ENCODE measurements around the gene PCDHB1.
"Not testable (repeated sequence)": the region's sequence is repeated elsewhere in the genome, so short reads cannot be mapped to it uniquely, and the experiment has no call there.

PCDHB1 gene

GRCh38 chr5:141084487-141084989 lies 33.4 kb downstream of the PCDHB1 start:
- DNase-seq = no peak

- DNase-seq = no peak
Measured at GRCh38 chr5:141094481-141095262, 43.5 kb downstream of the PCDHB1 start, which contains the start of gene PCDHB2. TSS of gene PCDHB2 (plus strand) at chr5:141094615. CDS start at chr5:141094791, 176 bp downstream.

GRCh38 chr5:141095263-141095641 lies 44.1 kb downstream of the PCDHB1 start:
- no peak for DNase-seq

DNA sequence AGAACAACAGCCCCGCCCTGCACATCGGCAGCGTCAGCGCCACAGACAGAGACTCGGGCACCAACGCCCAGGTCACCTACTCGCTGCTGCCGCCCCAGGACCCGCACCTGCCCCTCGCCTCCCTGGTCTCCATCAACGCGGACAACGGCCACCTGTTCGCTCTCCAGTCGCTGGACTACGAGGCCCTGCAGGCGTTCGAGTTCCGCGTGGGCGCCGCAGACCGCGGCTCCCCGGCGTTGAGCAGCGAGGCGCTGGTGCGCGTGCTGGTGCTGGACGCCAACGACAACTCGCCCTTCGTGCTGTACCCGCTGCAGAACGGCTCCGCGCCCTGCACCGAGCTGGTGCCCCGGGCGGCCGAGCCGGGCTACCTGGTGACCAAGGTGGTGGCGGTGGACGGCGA lies 45.0 kb downstream of the PCDHB1 start:
- DNase-seq = not testable (repeated sequence)

- not testable (repeated sequence) for DNase-seq
Measured at GRCh38 chr5:141096586-141096985, 45.4 kb downstream of the PCDHB1 start.

- no peak for DNase-seq
Measured at GRCh38 chr5:141100243-141100805, 49.1 kb downstream of the PCDHB1 start, which contains the start of gene PCDHB3. TSS of gene PCDHB3 (plus strand) at chr5:141100473. CDS start at chr5:141100650, 177 bp downstream.

GRCh38 chr5:141101059-141101458 lies 49.9 kb downstream of the PCDHB1 start:
- DNase-seq = no peak

- DNase-seq = not testable (repeated sequence)
Measured at GRCh38 chr5:141102070-141102469, 50.9 kb downstream of the PCDHB1 start.

GRCh38 chr5:141102471-141102870 lies 51.3 kb downstream of the PCDHB1 start:
- DNase-seq = not testable (repeated sequence)

- no peak for DNase-seq
Measured at GRCh38 chr5:141105350-141105749, 54.2 kb downstream of the PCDHB1 start.
